HT-29 (cell line): ENCODE measurements around the gene GAPDH. TPM values are rescaled to one million over a fixed set of nuclear protein-coding genes. Genes with fewer than 3 reads are reported as not detected.
"Not testable (repeated sequence)": the region's sequence is repeated elsewhere in the genome, so short reads cannot be mapped to it uniquely, and the experiment has no call there.

Source experiments
- DNase-seq: peaks from one replicate; pipeline ENCODE4 v3.0.0-alpha.2; 2015; ENCODE audit warnings: low spot score
- small RNA-seq: library from RNA; depleted of rRNA; stranded (forward); fragments of <200 nt; gene quantifications from one replicate; pipeline ENCODE3, GENCODE V24; 2014
- total RNA-seq: library from RNA; depleted of rRNA; stranded (reverse); fragments of >200 nt; shearing (Covaris generic); gene quantifications from 2 replicates; pipeline ENCODE4 v1.2.3, GENCODE V29; 2014; rRNA removed

GAPDH gene
- total RNA-seq, 1 experiment from 2014 or later: 6,490 TPM

GRCh38 chr12:6560501-6561205, 26.3 kb downstream of the GAPDH start:
- no peak for DNase-seq

GRCh38 chr12:6562881-6563280, 28.6 kb downstream of the GAPDH start:
- no peak for DNase-seq

- DNase-seq: peak; percentile 66
Observed at GRCh38 chr12:6563448-6564050, 29.2 kb downstream of the GAPDH start.

- DNase-seq: no peak
Observed at GRCh38 chr12:6567112-6567670, 32.9 kb downstream of the GAPDH start.

GRCh38 chr12:6569312-6569711, 35.0 kb downstream of the GAPDH start:
- DNase-seq: no peak

GRCh38 chr12:6569786-6570185, 35.5 kb downstream of the GAPDH start:
- DNase-seq: no peak

GRCh38 chr12:6570264-6570887, 36.1 kb downstream of the GAPDH start:
- DNase-seq: peak; percentile 48

- DNase-seq: no peak
Observed at GRCh38 chr12:6573001-6573400, 38.7 kb downstream of the GAPDH start.

GRCh38 chr12:6574576-6575295, 40.4 kb downstream of the GAPDH start:
- DNase-seq: no peak

GRCh38 chr12:6575648-6576047, 41.3 kb downstream of the GAPDH start:
- no peak for DNase-seq

GRCh38 chr12:6582196-6582595, 47.9 kb downstream of the GAPDH start:
- no peak for DNase-seq

- DNase-seq: no peak
Observed at GRCh38 chr12:6582959-6583358, 48.6 kb downstream of the GAPDH start.

- DNase-seq: no peak
Observed at GRCh38 chr12:6584293-6584692, 50.0 kb downstream of the GAPDH start.

GRCh38 chr12:6586569-6586968, 52.3 kb downstream of the GAPDH start:
- not testable (repeated sequence) for DNase-seq

Small RNA genes within 50 kb of the gene (small RNA-seq; reads per million reads assigned to genes)
- gene SCARNA11: 12.6 reads per million, percentile 90 among the genes with 10 or more reads in this experiment

Other genes with a start within 250 kb of the GAPDH start
- gene PLEKHG6, start 223.8 kb upstream of the GAPDH start, total RNA-seq: 90.1 and 94.8 TPM in 2 replicates
- gene TNFRSF1A, start 192.4 kb upstream of the GAPDH start, total RNA-seq: 91.9 and 94.5 TPM in 2 replicates
- 161 and 221 TPM in 2 replicates for gene SCNN1A, start 159.0 kb upstream of the GAPDH start, total RNA-seq
- gene LTBR, start 150.4 kb upstream of the GAPDH start, total RNA-seq: 176 and 234 TPM in 2 replicates
- 0.23 TPM in 1 of 2 replicates, not detected in the other for gene CD27, start 89.6 kb upstream of the GAPDH start, total RNA-seq
- 9.6 and 11.0 TPM in 2 replicates for gene TAPBPL, start 82.5 kb upstream of the GAPDH start, total RNA-seq
- 11.5 and 23.0 TPM in 2 replicates for gene VAMP1, start 63.8 kb upstream of the GAPDH start, total RNA-seq
- 144 and 147 TPM in 2 replicates for gene MRPL51, start 41.3 kb upstream of the GAPDH start, total RNA-seq
- 115 and 141 TPM in 2 replicates for gene NCAPD2, start 40.4 kb upstream of the GAPDH start, total RNA-seq
- 0.37 and 0.41 TPM in 2 replicates for gene IFFO1, start 21.5 kb downstream of the GAPDH start, total RNA-seq
- gene NOP2, start 33.8 kb downstream of the GAPDH start, total RNA-seq: 73.5 and 74.9 TPM in 2 replicates
- gene CHD4, start 72.9 kb downstream of the GAPDH start, total RNA-seq: 253 and 269 TPM in 2 replicates
- gene LPAR5, start 101.4 kb downstream of the GAPDH start, total RNA-seq: 0.03 TPM in 1 of 2 replicates, not detected in the other
- 0.31 TPM in 1 of 2 replicates, not detected in the other for gene ACRBP, start 112.9 kb downstream of the GAPDH start, total RNA-seq
- 25.1 and 27.4 TPM in 2 replicates for gene ING4, start 128.6 kb downstream of the GAPDH start, total RNA-seq
- 23.9 and 42.5 TPM in 2 replicates for gene ZNF384, start 154.9 kb downstream of the GAPDH start, total RNA-seq
- gene PIANP, start 166.3 kb downstream of the GAPDH start, total RNA-seq: not detected in 2 replicates
- gene COPS7A, start 189.5 kb downstream of the GAPDH start, total RNA-seq: 103 and 108 TPM in 2 replicates
- gene MLF2, start 218.6 kb downstream of the GAPDH start, total RNA-seq: 383 and 384 TPM in 2 replicates
- 87.6 and 105 TPM in 2 replicates for gene PTMS, start 231.8 kb downstream of the GAPDH start, total RNA-seq
- gene LAG3, start 238.0 kb downstream of the GAPDH start, total RNA-seq: 0.05 and 0.56 TPM in 2 replicates